Body of pancreas (tissue), 4 donors: ENCODE measurements around the gene LPIN3.
"Not testable (repeated sequence)": the region's sequence is repeated elsewhere in the genome, so short reads cannot be mapped to it uniquely, and the experiment has no call there.

ENCODE experiments used
- CTCF ChIP-seq, 7 experiments: fragments of 450-650 bp in 4 of 7; fragments of 200-600 bp in 3 of 7; sonication (generic) in 3 of 7; IDR thresholded peaks; one replicate each; pipeline ENCODE4 v1.5.1; 2016 to 2019; ENCODE audit warnings: antibody characterized with exemption in 7 of 7
- POLR2A ChIP-seq, 3 donors: fragments of 450-650 bp; IDR thresholded peaks; one replicate each; pipeline ENCODE4 v1.6.1; 2016; ENCODE audit warnings: antibody characterized with exemption in 3 of 3, mild to moderate bottlenecking in 2 of 3

- not testable (repeated sequence) for TF ChIP-seq CTCF, POLR2A (IDR thresholded peaks at IDR 0.05)
Observed at GRCh38 chr20:41312009-41312408, 28.6 kb upstream of the LPIN3 start.
